Upper lobe of left lung (tissue), 6 donors: ENCODE results near the gene HOXC6. TPM values are rescaled to one million over a fixed set of nuclear protein-coding genes. Genes with fewer than 3 reads are reported as not detected.

Source experiments
- ATAC-seq, 2 donors: fragments of 200-7000 bp; cut with Tn5 transposase; one replicate each; pipeline ENCODE4 v1.9.1; 2022; ENCODE audit warnings: mild to moderate bottlenecking in 2 of 2, moderate library complexity in 2 of 2; ENCODE audit not compliant: low FRiP score in 2 of 2
- DNase-seq, 2 donors: peaks; one replicate each; pipeline ENCODE4 v3.0.0-alpha.2; 2019 to 2020
- H3K27ac ChIP-seq, 4 donors: fragments of 200-600 bp; sonication (generic); one replicate each; pipeline ENCODE4 v1.5.1; 2016 to 2019
- H3K27me3 ChIP-seq, 4 donors: fragments of 200-600 bp; sonication (generic); one replicate each; pipeline ENCODE4 v1.5.1; 2017 to 2019
- H3K36me3 ChIP-seq, 4 donors: fragments of 200-600 bp; sonication (generic); one replicate each; pipeline ENCODE4 v1.5.1; 2016 to 2019
- H3K4me1 ChIP-seq, 4 donors: fragments of 200-600 bp; sonication (generic); one replicate each; pipeline ENCODE4 v1.5.1; 2018 to 2019
- H3K4me3 ChIP-seq, 4 donors: fragments of 200-600 bp; sonication (generic); one replicate each; pipeline ENCODE4 v1.5.1; 2017 to 2019; ENCODE audit warnings: mild to moderate bottlenecking in 2 of 4, moderate library complexity in 1 of 4
- H3K9me3 ChIP-seq, 4 donors: fragments of 200-600 bp; sonication (generic); one replicate each; pipeline ENCODE4 v1.5.1; 2018 to 2019
- EP300 ChIP-seq, 4 donors: sonication (generic); formaldehyde crosslinking; IDR thresholded peaks; one replicate each; pipeline ENCODE4 v1.5.1; 2017; ENCODE audit warnings: antibody characterized with exemption in 4 of 4, control low read depth in 2 of 4
- POLR2A ChIP-seq, 4 donors: fragments of 450-650 bp; IDR thresholded peaks; one replicate each; pipeline ENCODE4 v1.5.1; 2016 to 2017; ENCODE audit warnings: antibody characterized with exemption in 4 of 4, mild to moderate bottlenecking in 2 of 4
- POLR2AphosphoS5 ChIP-seq, 2 donors: sonication (generic); formaldehyde crosslinking; IDR thresholded peaks; one replicate each; pipeline ENCODE4 v1.5.1; 2017; ENCODE audit warnings: antibody characterized with exemption in 2 of 2
- WGBS, 2 donors: methylation state at CpG; one replicate each; pipeline ENCODE4 v1.1.5; 2017 to 2018; 5-methylcytosine and 5-hydroxymethylcytosine counted together
- total RNA-seq, 6 donors: library from RNA; depleted of rRNA in 4 of 6; stranded (reverse); fragments of >200 nt in 4 of 6; gene quantifications; one replicate each; pipeline versions ENCODE4 v1.1.0 to v1.2.1, GENCODE V29; 2016 to 2021
- TF ChIP-seq, protein P1 (sequence below), 6 experiments: fragments of 450-650 bp in 4 of 6; fragments of 200-600 bp in 2 of 6; sonication (generic) in 2 of 6; IDR thresholded peaks; one replicate each; pipeline ENCODE4 v1.5.1; 2016 to 2019; ENCODE audit warnings: antibody characterized with exemption in 6 of 6
- donor health status: DM: no; HTN: no; CAD: no; lungs with moderate emphysema.
- donor health status: DM: no; HTN: yes; CAD: no; lungs with severe emphysema.

HOXC6 gene
- total RNA-seq, 6 donors from 2014 or later = 0.40 to 0.92 TPM; not detected in 4

DNA sequence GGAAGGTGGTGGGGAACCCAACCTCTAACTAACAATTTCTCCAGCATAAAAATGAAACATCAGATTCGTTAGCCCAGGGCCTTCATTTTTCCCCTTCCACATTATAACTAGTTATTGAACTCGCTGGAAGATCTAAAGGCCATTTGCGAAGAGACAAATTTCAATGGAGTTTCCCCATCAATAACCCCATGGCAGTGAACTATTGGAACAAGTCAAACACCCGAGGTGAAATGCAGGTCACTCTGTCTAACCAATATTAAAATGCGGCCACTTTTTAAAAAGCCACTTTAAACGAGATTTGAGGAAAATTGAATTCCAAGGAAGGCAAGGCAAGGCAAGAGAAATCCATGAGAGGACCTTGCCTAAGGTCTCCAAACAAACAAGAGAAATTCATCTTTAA is 20.9 kb downstream of the HOXC6 start:
- Histone ChIP-seq H3K27me3 (peaks cover 0 to 61% (median 35%) of the 10 kb centered on the region in 4 donors), H3K4me3 (no peak overlapping the region), H3K36me3 (no peaks in the 10 kb centered on the region), H3K9me3 (no peaks in the 10 kb centered on the region), H3K27ac (no peak overlapping the region), H3K4me1 (peaks cover 7 to 23% (median 7%) of the 10 kb centered on the region in 4 donors)
- DNase-seq (no peak), ATAC-seq (no peak)
- TF ChIP-seq, protein P1, sequence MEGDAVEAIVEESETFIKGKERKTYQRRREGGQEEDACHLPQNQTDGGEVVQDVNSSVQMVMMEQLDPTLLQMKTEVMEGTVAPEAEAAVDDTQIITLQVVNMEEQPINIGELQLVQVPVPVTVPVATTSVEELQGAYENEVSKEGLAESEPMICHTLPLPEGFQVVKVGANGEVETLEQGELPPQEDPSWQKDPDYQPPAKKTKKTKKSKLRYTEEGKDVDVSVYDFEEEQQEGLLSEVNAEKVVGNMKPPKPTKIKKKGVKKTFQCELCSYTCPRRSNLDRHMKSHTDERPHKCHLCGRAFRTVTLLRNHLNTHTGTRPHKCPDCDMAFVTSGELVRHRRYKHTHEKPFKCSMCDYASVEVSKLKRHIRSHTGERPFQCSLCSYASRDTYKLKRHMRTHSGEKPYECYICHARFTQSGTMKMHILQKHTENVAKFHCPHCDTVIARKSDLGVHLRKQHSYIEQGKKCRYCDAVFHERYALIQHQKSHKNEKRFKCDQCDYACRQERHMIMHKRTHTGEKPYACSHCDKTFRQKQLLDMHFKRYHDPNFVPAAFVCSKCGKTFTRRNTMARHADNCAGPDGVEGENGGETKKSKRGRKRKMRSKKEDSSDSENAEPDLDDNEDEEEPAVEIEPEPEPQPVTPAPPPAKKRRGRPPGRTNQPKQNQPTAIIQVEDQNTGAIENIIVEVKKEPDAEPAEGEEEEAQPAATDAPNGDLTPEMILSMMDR (IDR thresholded peaks at IDR 0.05) = no peak
- TF ChIP-seq POLR2AphosphoS5 (IDR thresholded peaks at IDR 0.05) (no peak), EP300 (IDR thresholded peaks at IDR 0.05) (no peak), POLR2A (IDR thresholded peaks at IDR 0.05) (no peak)
- whole genome bisulfite sequencing, 2 donors = 39 to 43% methylated on average over 6 of the region's 6 CpGs

DNA sequence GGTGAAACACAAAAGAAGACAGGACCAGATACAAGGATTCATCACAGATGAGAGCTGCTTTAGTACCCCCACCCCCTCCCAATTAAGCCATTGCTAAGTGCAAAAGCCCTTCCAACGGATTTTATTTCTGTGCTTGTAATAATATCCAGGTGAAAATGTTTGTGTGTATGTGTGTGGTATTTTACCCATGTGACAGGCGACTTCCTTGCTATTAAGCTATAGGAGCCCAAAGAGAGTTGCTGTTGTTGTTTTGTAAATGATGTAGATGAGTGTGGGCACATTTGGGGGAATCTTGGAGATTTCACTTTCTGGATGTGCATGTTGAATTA is 22.2 kb downstream of the HOXC6 start:
- no peak for DNase-seq
- TF ChIP-seq POLR2AphosphoS5 (IDR thresholded peaks at IDR 0.05) = no peak
- no peak for TF ChIP-seq POLR2A (IDR thresholded peaks at IDR 0.05)
- TF ChIP-seq, protein P1 (IDR thresholded peaks at IDR 0.05) = no peak
- TF ChIP-seq EP300 (IDR thresholded peaks at IDR 0.05) = no peak
- Histone ChIP-seq H3K36me3 (no peaks in the 10 kb centered on the region), H3K4me3 (no peak overlapping the region), H3K27me3 (peaks cover 1 to 66% (median 38%) of the 10 kb centered on the region in 4 donors), H3K4me1 (peaks cover 7 to 28% (median 8%) of the 10 kb centered on the region in 4 donors), H3K27ac (no peak overlapping the region), H3K9me3 (no peaks in the 10 kb centered on the region)
- 34 to 43% methylated on average over 2 of the region's 2 CpGs for WGBS, 2 donors
- no peak for ATAC-seq

DNA sequence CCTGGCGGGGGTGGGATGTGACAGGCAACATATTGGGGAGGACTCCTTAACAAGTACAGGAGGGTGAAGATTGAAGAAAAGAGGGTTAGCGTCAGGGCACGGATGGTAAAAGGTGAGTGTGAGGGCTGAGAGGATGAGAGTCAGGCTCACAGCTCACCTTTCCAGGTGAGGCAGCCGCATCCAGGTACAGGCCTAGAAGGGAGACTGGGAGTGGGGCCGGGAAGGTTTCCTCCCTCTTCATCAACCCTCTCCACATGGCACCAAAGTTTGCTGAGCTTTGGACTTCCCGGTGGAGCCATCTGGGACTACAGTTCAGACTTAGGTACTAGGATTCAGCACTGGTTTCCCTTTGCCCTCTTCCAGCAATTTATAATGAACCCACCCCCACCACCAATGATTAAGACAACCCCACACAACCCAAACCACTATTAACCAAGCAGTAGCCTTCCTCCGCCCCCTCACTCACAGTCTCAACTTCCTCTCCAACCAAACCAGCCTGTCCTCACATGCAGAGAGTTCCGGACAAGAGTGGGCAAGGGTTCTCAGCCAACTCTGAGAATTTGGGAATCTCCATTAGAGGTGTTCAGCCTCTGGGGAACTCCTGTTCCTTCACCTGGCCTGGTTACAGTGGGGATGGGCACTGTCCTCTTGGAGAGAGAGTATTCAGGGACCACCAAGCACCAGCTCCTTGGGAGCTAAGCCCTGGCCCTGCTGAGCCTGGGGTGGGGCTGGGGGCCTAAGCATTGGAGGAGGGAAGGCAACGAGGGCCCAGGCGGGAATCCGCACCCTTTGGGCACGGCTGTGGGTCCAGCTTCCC is 23.0 kb downstream of the HOXC6 start:
- no peaks in the 10 kb centered on the region for H3K36me3 ChIP-seq
- H3K27ac ChIP-seq = no peak overlapping the region
- H3K27me3 ChIP-seq = peaks cover 1 to 61% (median 38%) of the 10 kb centered on the region in 4 donors
- TF ChIP-seq POLR2A (IDR thresholded peaks at IDR 0.05) (no peak), EP300 (IDR thresholded peaks at IDR 0.05) (no peak), POLR2AphosphoS5 (IDR thresholded peaks at IDR 0.05) (no peak)
- TF ChIP-seq, protein P1 (IDR thresholded peaks at IDR 0.05) = no peak
- WGBS, 2 donors = 29 to 32% methylated on average over 8 to 12 of the region's 12 CpGs
- H3K9me3 ChIP-seq = no peaks in the 10 kb centered on the region
- DNase-seq = peak in 1 of 2 donors; percentile 33
- H3K4me3 ChIP-seq = no peak overlapping the region
- peaks cover 7 to 28% (median 8%) of the 10 kb centered on the region in 4 donors for H3K4me1 ChIP-seq
- ATAC-seq = no peak

DNA sequence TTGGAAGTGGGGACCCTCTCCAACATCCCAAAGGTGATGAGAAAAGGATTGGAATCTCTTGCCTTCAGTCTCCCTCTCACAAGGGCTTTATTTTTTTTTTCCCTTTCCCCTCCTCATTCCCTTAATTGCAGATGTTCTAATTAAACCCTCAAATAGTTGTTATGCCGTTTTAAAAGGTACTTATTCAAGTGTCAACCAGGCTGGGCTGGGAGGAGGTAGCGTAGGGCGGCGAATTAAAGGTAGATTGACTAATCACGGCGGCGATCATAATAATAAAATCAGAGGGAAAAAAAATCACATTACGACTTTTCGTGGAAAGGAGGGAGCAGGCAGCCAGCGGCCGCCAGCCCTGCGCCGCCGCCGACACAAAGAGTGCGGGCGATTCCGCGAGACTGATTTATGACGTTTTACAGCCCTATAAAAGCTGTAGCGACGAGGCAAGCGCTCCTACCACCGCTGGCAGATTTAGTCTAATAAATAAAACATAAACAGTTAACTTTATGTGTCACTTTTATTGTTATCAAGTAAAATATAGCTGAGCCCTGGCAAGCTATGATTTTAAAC is 23.7 kb downstream of the HOXC6 start:
- Histone ChIP-seq H3K27ac (no peak overlapping the region), H3K9me3 (no peaks in the 10 kb centered on the region), H3K36me3 (no peaks in the 10 kb centered on the region), H3K4me1 (peaks cover 4 to 23% (median 8%) of the 10 kb centered on the region in 4 donors), H3K4me3 (no peak overlapping the region), H3K27me3 (peaks cover 1 to 55% (median 34%) of the 10 kb centered on the region in 4 donors)
- WGBS, 2 donors = 33 to 34% methylated on average over 24 of the region's 24 CpGs
- peak in 1 of 2 donors; percentile 68 for DNase-seq
- peak in 1 of 2 donors; percentile 25 for ATAC-seq
- TF ChIP-seq EP300 (IDR thresholded peaks at IDR 0.05) (no peak), POLR2AphosphoS5 (IDR thresholded peaks at IDR 0.05) (no peak), POLR2A (IDR thresholded peaks at IDR 0.05) (no peak)
- TF ChIP-seq, protein P1 (IDR thresholded peaks at IDR 0.05) = no peak
